Measurements from ENCODE around the gene CTNNA3.

Gene CTNNA3

GRCh38 chr10:66176772-66177171 is 1519.2 kb downstream of the CTNNA3 start:
- DNase-seq: no peak

- no peak for DNase-seq
Measured at GRCh38 chr10:66167816-66168215, 1528.2 kb downstream of the CTNNA3 start.

GRCh38 chr10:66162560-66163143 is 1533.3 kb downstream of the CTNNA3 start:
- DNase-seq: no peak

GRCh38 chr10:66151346-66151745 is 1544.6 kb downstream of the CTNNA3 start:
- DNase-seq: no peak

- no peak for DNase-seq
Measured at GRCh38 chr10:66148312-66148711, 1547.7 kb downstream of the CTNNA3 start.

GRCh38 chr10:66144016-66144415 is 1552.0 kb downstream of the CTNNA3 start:
- DNase-seq: no peak

- no peak for DNase-seq
Measured at GRCh38 chr10:66102756-66103155, 1593.2 kb downstream of the CTNNA3 start.

GRCh38 chr10:66098595-66099480 is 1597.2 kb downstream of the CTNNA3 start:
- no peak for DNase-seq

- no peak for DNase-seq
Measured at GRCh38 chr10:66095610-66096009, 1600.4 kb downstream of the CTNNA3 start.

- no peak for DNase-seq
Measured at GRCh38 chr10:66085906-66086305, 1610.1 kb downstream of the CTNNA3 start.

- DNase-seq: no peak
Measured at GRCh38 chr10:66071907-66072306, 1624.1 kb downstream of the CTNNA3 start.

GRCh38 chr10:66058594-66058993 is 1637.4 kb downstream of the CTNNA3 start:
- no peak for DNase-seq

- no peak for DNase-seq
Measured at GRCh38 chr10:66049335-66049734, 1646.7 kb downstream of the CTNNA3 start.

- DNase-seq: no peak
Measured at GRCh38 chr10:66045859-66046258, 1650.1 kb downstream of the CTNNA3 start.

- DNase-seq: no peak
Measured at GRCh38 chr10:66041771-66042170, 1654.2 kb downstream of the CTNNA3 start.

GRCh38 chr10:66038623-66039022 is 1657.4 kb downstream of the CTNNA3 start:
- no peak for DNase-seq

- DNase-seq: no peak
Measured at GRCh38 chr10:66026321-66026720, 1669.7 kb downstream of the CTNNA3 start.

- DNase-seq: no peak
Measured at GRCh38 chr10:66025186-66025585, 1670.8 kb downstream of the CTNNA3 start.

GRCh38 chr10:66021423-66021822 is 1674.6 kb downstream of the CTNNA3 start:
- no peak for DNase-seq

- no peak for DNase-seq
Measured at GRCh38 chr10:66008221-66008620, 1687.8 kb downstream of the CTNNA3 start.

- DNase-seq: no peak
Measured at GRCh38 chr10:66006411-66006810, 1689.6 kb downstream of the CTNNA3 start.

- DNase-seq: no peak
Measured at GRCh38 chr10:65993451-65993850, 1702.5 kb downstream of the CTNNA3 start.

- DNase-seq: no peak
Measured at GRCh38 chr10:65968871-65969270, 1727.1 kb downstream of the CTNNA3 start.

GRCh38 chr10:65968437-65968836 is 1727.6 kb downstream of the CTNNA3 start:
- DNase-seq: no peak
